Osteocyte (in vitro differentiated cells): ENCODE measurements around the gene PRKCH. TPM values are rescaled to one million over a fixed set of nuclear protein-coding genes. Genes with fewer than 3 reads are reported as not detected.

Experiments
- DNase-seq: peaks from one replicate; pipeline ENCODE4 v3.0.0; 2021; ENCODE audit warnings: mixed read lengths; ENCODE audit not compliant: unreplicated experiment; ENCODE audit errors: extremely low spot score
- H3K27ac Mint-ChIP-seq: one replicate; pipeline ENCODE4 v1.8.0; 2021; ENCODE audit warnings: mild to moderate bottlenecking, mixed read lengths; ENCODE audit not compliant: unreplicated experiment
- H3K27me3 Mint-ChIP-seq: one replicate; pipeline ENCODE4 v1.8.0; 2021; ENCODE audit warnings: mixed read lengths; ENCODE audit not compliant: unreplicated experiment
- H3K36me3 Mint-ChIP-seq: one replicate; pipeline ENCODE4 v1.8.0; 2021; ENCODE audit warnings: mixed read lengths; ENCODE audit not compliant: unreplicated experiment
- H3K4me1 Mint-ChIP-seq: one replicate; pipeline ENCODE4 v1.8.0; 2021; ENCODE audit warnings: mixed read lengths; ENCODE audit not compliant: unreplicated experiment
- H3K4me3 Mint-ChIP-seq: one replicate; pipeline ENCODE4 v1.8.0; 2021; ENCODE audit warnings: mild to moderate bottlenecking, moderate library complexity, mixed read lengths; ENCODE audit not compliant: unreplicated experiment
- H3K9me3 Mint-ChIP-seq: one replicate; pipeline ENCODE4 v1.8.0; 2021; ENCODE audit warnings: mixed read lengths; ENCODE audit not compliant: unreplicated experiment
- total RNA-seq: library from RNA; stranded (reverse); gene quantifications from 2 replicates; pipeline ENCODE4 v1.2.1, GENCODE V29; 2021
- TF ChIP-seq, protein P1 (sequence below): fragments of 200-600 bp; sonication (generic); IDR thresholded peaks from 2 replicates; pipeline ENCODE4 v1.5.0; 2021; ENCODE audit warnings: antibody characterized with exemption, mild to moderate bottlenecking, moderate library complexity

PRKCH gene
- total RNA-seq, 1 donor from 2014 or later = 10.6 TPM

DNA sequence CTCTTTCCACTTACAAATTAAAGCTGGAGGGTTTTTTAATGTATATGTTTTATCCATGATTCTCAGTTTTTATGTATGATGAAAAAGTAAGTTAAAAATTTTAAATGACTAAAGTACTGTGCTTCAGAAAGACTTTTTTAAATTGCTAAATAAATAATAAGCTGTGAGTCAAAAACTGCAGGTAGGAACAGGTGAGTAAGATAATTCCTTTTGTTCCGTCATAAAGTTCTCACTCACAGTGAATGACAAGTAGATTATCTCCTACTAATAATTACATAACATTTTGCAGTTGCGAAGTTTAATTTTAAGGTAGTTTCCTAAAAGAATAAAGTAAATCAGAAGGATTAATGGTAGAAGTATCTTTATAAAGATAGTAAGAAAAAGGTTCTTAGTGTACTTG, 78.0 kb downstream of the PRKCH start:
- no peak for DNase-seq
- H3K27ac Mint-ChIP-seq = no peak overlapping the region
- H3K27me3 Mint-ChIP-seq = peaks cover 27% of the 10 kb centered on the region
- H3K4me3 Mint-ChIP-seq = no peak overlapping the region
- TF ChIP-seq, protein P1, sequence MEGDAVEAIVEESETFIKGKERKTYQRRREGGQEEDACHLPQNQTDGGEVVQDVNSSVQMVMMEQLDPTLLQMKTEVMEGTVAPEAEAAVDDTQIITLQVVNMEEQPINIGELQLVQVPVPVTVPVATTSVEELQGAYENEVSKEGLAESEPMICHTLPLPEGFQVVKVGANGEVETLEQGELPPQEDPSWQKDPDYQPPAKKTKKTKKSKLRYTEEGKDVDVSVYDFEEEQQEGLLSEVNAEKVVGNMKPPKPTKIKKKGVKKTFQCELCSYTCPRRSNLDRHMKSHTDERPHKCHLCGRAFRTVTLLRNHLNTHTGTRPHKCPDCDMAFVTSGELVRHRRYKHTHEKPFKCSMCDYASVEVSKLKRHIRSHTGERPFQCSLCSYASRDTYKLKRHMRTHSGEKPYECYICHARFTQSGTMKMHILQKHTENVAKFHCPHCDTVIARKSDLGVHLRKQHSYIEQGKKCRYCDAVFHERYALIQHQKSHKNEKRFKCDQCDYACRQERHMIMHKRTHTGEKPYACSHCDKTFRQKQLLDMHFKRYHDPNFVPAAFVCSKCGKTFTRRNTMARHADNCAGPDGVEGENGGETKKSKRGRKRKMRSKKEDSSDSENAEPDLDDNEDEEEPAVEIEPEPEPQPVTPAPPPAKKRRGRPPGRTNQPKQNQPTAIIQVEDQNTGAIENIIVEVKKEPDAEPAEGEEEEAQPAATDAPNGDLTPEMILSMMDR = no peak
- H3K36me3 Mint-ChIP-seq = peaks cover 6% of the 10 kb centered on the region
- H3K9me3 Mint-ChIP-seq = no peaks in the 10 kb centered on the region
- no peaks in the 10 kb centered on the region for H3K4me1 Mint-ChIP-seq

DNA sequence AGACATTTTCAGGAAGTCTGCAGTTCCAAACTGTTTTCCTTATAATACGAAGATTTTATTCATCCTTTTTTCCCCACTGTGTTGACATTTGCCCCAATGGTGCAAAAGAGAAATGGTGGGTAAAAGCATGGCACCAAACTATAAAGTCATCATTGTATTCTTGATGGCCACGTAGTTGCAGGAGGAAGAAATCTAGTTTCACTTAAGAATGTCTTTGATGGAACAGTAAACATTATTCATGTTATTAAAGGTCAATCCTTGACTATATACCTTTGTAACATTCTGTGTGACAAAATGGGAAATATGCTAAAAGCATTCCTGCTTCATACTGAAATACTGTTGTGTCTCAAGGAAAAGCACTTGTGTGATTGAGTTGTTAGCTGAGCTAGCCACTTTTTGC, 80.1 kb downstream of the PRKCH start:
- Mint-ChIP-seq H3K36me3 (peaks cover 3% of the 10 kb centered on the region), H3K27me3 (peaks cover 24% of the 10 kb centered on the region), H3K4me1 (peaks cover 5% of the 10 kb centered on the region), H3K9me3 (no peaks in the 10 kb centered on the region), H3K27ac (no peak overlapping the region), H3K4me3 (no peak overlapping the region)
- TF ChIP-seq, protein P1 = no peak
- DNase-seq = no peak

DNA sequence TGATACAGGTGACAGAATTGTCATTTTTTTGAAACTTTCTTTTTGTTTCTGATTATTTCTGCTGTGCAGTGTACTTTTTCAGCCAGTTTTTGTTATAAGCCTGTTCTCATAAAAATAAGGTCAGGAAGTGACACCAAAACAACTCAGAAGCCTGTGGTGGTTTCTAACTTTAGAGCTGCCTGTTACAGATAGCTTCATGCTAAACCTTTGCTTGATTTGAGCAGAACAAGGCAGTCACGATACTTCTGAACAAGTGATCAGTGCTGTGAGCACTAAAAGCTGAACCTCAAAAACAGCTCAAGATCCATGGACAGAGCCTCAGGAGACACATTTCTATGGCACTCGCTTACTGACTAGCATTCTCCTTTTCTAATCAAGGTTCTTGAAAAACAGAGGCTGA, 82.0 kb downstream of the PRKCH start:
- H3K9me3 Mint-ChIP-seq = no peaks in the 10 kb centered on the region
- no peaks in the 10 kb centered on the region for H3K36me3 Mint-ChIP-seq
- TF ChIP-seq, protein P1 = no peak
- no peak overlapping the region for H3K27ac Mint-ChIP-seq
- no peak overlapping the region for H3K4me3 Mint-ChIP-seq
- H3K27me3 Mint-ChIP-seq = peaks cover 15% of the 10 kb centered on the region
- no peak for DNase-seq
- H3K4me1 Mint-ChIP-seq = peaks cover 5% of the 10 kb centered on the region

DNA sequence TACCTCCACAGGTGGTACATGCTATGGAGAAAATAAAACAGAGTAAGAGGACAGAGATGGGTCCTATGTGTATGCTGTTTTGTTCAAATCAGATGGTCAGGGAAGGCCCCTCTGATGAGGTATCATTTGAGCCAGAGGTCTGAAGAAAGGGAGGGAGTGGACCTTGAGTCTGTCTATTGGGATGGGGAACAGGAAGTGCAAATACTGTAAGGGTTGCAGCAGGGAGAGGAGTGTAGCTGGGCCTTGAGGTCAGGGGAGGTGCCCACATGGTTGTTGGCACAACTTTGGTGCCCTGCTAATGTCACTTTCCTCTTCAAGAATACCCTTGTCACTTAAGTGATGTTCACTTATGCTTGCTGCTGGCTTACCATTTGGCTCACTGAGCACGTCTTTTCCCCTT, 83.3 kb downstream of the PRKCH start:
- Mint-ChIP-seq H3K9me3 (no peaks in the 10 kb centered on the region), H3K4me3 (no peak overlapping the region), H3K36me3 (no peaks in the 10 kb centered on the region), H3K27ac (no peak overlapping the region), H3K4me1 (peaks cover 5% of the 10 kb centered on the region), H3K27me3 (peaks cover 10% of the 10 kb centered on the region)
- DNase-seq = no peak
- TF ChIP-seq, protein P1 = no peak

DNA sequence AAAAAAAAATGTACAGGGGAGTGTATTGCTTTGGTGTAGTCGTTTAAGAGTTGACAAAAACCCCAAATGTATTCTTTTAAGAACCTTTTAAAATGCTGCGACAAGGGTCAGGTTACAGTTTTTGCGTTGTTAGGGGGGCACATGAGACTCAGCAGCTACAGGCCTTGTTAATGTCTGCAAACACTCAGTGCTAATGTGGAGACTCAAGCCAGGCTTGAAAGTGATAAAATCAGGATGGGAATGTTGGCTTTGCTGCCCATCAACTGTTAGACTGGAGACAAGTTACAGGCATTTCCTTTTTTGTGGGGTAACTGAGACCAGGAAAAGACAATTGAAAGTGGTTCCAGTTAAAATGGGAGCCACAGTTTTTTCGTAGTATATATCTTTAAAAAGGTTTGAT, 84.8 kb downstream of the PRKCH start:
- Mint-ChIP-seq H3K9me3 (no peaks in the 10 kb centered on the region), H3K4me3 (no peak overlapping the region), H3K27ac (no peak overlapping the region), H3K27me3 (no peaks in the 10 kb centered on the region), H3K36me3 (no peaks in the 10 kb centered on the region), H3K4me1 (peaks cover 5% of the 10 kb centered on the region)
- DNase-seq = no peak
- TF ChIP-seq, protein P1 = no peak
